ENCODE data around the gene CPNE5. TPM values are rescaled to one million over a fixed set of nuclear protein-coding genes. Genes with fewer than 3 reads are reported as not detected.

The CPNE5 gene
- total RNA-seq, 2 experiments from 2014 or later = 0.36 to 0.61 TPM

DNA sequence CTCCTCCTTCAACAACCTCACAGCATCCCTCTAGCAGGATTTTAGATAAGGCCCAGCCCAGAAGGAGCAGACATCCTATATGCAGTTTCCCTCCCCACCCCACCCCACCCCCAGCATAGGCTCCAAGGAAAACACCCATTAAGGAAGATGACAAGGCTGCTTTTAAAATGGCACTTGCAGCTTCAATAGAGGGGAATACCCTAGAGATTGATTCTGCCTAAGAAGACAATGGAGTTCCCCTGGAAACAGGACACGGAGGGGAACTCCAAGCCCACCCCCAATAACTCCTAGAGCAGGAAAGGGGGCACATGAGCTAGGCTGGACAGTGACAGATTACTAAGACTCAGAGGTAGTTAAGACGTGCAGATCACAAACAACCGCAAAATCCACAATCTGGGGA lies 34.7 kb downstream of the CPNE5 start:
- CTCF ChIA-PET = no interaction called here
- POLR2A ChIA-PET = no interaction called here

DNA sequence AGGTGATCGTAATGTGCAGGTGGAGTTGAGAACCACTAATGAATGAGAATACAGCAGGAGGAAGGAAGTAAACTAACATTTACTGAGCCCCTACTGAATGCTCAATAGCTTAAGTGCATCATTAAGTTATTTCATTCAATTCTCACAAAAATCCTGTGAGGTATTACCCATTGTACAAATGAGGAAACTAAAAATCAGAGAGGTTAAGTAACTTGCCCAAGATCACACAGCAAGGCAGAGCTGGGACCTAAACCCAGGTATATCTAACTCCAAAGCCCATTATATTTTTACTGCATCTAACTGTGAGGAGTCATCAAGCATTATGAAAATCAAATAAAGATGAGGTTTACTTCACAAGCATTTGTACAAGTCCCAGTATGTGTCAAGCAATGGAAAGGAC lies 35.3 kb downstream of the CPNE5 start:
- ChIA-PET POLR2A (no interaction called here), CTCF (no interaction called here)

DNA sequence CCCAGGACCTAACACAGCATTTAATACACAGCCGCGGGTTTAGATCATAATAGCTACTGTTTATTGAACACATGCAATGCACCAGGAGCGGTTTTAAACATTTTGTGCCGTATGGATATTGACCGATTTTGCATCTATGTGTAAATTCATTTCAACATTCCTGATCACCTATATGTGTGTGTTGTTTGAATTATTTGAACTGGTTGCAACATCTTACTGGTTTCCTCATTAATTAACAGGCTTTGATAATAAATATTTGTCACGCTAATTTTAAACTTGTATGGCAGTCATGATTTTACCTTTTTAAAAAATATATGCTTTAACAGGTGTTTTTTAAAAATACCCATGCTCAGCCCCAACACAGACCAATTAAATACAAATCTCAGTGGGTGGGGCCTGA lies 35.8 kb downstream of the CPNE5 start:
- CTCF ChIA-PET = no interaction called here

DNA sequence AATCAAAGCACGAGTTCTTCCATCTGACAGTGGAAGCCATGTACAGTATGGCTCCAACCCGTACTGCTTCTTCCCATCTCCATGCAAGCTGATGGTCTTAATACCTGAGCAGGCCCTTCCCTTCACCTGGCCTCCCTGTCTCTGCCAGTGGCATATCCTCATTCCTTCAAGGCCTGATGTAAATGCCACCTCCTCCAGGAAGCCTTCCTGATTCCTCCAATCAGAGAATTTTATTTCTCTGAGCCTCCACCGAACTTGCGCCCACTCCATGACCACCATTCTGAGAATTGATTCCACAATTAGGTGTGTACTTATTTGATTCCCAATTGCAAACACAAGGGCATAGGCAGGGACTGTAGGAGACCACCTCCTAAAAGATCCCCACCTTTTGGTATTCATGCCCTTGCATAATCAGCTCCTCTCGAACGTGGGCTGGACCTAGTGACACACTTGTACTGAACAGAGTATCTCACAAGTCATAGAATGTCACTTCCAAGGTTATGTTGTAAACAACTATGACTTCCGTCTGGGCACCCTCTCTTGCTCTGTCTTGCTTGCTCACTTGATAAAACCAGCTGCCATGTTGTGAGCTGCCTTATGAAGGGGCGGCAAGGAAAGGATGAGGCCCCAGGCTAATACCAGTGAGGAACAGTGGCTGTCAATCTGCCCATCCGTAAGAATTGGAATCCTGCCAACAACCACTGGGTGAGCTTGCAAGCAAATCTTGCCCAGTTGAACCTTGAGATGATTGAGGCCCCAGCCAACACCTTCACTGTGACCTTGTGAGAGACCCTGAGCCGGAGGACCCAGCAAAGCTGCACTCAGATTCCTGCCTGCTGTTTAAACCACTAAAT lies 38.8 kb downstream of the CPNE5 start:
- ChIA-PET POLR2A (no interaction called here), CTCF (interaction anchor here (0.6 to 1.2 kb wide), 2 partner anchors 10 to 192 kb away, joined by 3 to 4 read pairs; no protein-coding TSS in a partner anchor)

More for the DNA sequence above, 35.8 kb downstream of the CPNE5 start:
- POLR2A ChIA-PET = no interaction called here

DNA sequence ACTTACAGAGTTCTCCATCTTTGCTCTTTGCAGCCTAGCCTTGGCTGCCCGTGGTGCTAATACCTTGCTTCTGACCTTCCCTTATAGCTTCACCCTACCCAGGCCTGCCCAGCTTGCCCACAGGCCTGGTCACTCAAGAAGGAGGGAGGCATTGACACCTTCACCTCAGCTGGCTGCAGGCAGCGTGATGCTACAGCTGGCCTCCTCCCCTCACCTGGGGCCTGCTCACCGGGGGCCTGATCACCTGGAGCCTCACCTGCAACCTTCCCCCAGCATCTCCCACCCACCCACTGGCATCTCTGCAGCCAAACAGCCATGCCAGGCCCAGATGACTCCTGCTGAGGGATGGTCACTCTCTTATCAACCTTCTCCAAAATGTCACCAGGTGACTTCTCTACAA lies 40.4 kb downstream of the CPNE5 start:
- ChIA-PET CTCF (interaction anchor here (0.9 kb wide), 1 partner anchor 50 kb away, joined by 3 read pairs; no protein-coding TSS in a partner anchor), POLR2A (no interaction called here)

DNA sequence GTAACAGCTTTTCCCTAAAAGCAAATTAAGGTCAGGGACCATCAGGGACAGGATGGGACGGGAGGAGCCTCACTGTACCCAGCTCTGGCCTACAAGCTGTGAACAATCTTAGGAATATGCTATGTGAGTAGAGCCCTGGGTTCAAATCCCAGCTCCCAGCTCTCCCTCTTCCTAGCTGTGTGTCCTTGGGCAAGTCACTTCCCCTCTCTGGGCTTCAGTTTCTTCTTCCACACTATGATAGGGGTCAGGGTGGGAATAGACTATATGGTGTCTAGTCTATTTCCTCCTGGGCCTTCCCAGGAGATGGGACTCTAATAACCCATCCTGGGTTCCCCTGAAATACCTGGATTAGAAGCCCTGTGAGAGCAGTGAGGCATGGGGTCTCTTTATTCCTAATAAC lies 41.6 kb downstream of the CPNE5 start:
- ChIA-PET POLR2A (no interaction called here), CTCF (interaction anchor here (0.9 to 1.4 kb wide), 2 partner anchors 15 to 51 kb away, joined by 3 to 4 read pairs; no protein-coding TSS in a partner anchor)

GRCh38 chr6:36797055-36797454 lies 42.2 kb downstream of the CPNE5 start:
- CTCF ChIA-PET = interaction anchor here (1.4 kb wide), 1 partner anchor 14 kb away, joined by 4 read pairs; no protein-coding TSS in a partner anchor
- POLR2A ChIA-PET = no interaction called here

DNA sequence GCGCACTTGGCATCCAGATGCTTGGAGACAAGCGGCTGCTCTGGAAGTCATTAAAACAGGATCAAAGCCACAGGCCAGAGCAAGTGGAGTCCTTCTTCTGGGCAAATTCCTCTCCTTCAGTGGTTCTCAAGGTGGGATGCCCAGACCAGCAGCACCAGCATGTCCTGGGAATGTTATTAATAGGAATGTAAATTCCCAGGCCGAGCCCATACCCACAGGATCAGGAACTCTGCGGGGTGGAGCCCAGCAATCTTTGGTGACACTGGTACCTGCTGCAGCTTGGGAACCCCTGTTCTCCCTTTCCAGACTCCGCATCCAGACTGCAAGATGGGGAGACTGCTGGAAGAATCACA lies 44.6 kb downstream of the CPNE5 start:
- ChIA-PET POLR2A (no interaction called here), CTCF (no interaction called here)

DNA sequence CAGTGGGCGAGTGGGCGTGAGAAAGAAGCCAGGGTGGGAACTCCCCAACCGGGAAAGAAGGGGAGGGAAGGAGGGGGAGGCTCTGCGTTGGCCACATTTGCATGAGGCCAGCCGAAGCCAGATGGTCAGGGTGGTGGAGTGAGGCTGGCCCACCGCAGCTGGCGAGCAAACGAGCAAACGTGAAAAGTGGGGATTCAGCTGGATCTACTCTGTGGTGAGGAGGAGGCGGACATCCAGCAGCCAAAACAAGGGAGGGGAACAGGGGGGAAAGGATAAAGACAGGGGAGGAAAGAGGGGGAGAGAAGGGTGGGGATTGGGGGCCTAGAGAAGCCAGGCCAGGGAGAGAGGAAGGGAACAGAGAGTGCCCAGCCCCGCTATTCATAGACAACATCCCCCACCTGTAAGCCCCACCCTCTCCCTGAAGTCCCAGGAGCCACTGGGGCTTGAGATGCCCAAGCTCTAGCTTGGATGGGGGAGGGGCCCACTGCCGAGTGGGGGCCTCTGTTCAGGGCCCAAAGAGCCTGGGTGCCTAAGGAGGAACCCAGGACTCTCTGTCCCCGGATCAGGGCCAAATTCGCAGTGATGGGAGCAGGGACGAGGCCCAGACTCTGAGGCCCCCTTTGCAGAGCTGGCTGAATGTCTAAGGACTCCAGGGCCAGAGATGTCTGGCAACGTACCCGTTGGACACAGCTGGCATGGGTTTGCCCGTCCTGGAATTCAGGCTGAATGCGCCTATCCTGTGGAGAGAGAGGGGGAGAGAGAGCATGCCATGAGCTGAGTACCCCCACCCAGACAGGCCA lies 45.1 kb downstream of the CPNE5 start:
- ChIA-PET CTCF (interaction anchor here (0.5 kb wide), 1 partner anchor 140 kb away, joined by 4 read pairs; no protein-coding TSS in a partner anchor), POLR2A (no interaction called here)

DNA sequence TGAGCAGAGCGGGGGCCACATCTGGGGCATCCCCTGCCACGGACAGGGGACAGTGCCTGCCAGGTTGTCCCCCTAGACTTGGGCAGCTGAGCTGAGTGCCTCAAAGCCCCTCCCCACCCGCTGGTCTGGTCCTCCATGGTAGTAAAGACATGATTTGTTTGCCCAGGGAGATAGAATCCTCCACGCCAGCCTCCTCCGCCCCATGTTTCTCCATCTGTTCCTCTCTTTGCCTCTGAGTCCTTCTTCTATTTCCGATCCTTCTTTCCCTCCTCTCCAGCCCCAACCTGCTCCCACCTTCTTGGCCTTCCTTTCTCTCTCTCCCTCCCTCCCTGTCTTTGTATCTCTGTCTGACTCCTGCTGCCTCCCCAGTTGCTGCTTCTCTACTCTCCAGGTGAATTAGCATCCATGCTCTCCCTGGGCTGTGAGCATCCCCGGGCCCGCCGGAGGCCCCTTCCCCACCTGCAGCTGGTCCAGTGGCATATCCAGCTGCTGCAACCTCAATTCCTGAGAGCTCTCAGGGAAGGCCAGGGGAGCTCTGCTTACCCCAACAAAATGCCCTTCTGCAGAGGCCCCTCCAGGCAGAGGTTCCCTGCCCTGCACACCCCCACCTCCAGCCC lies 45.8 kb downstream of the CPNE5 start:
- CTCF ChIA-PET = no interaction called here
- POLR2A ChIA-PET = no interaction called here

DNA sequence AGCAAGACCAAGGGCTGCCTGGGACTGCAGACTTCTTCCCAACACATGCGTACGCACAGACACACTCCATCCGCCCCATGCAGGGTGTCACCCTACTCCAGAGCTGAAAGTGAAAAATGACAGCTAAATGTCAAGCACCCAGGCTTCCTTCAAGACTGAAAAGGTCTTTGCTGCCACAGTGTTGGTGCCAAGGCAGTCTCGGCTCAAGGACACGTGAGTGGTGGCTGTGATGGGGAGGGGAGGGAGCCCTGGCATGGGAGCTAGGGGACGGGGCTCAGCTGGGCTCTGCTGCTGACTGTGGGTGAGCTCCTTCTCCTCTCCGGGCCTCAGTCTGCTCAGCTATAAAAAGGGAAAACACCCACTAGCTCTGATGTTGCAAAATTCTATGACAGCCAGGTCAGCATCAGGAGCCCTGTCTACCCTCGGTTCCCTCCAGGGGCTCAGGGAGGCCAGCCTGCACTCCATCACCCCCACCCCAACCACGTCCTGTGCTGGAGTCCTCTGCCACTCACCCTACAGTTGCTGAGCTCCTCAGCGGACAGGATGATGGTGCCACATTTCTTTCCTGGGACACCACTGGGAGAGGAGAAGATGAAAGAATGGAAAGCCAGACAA lies 47.6 kb downstream of the CPNE5 start:
- ChIA-PET POLR2A (interaction anchor here (0.8 kb wide), 1 partner anchor 135 kb away, joined by 3 read pairs; no protein-coding TSS in a partner anchor), CTCF (interaction anchor here (0.6 to 1.2 kb wide), 5 partner anchors 9 to 325 kb away, joined by 3 to 4 read pairs (median 3); no protein-coding TSS in a partner anchor)

DNA sequence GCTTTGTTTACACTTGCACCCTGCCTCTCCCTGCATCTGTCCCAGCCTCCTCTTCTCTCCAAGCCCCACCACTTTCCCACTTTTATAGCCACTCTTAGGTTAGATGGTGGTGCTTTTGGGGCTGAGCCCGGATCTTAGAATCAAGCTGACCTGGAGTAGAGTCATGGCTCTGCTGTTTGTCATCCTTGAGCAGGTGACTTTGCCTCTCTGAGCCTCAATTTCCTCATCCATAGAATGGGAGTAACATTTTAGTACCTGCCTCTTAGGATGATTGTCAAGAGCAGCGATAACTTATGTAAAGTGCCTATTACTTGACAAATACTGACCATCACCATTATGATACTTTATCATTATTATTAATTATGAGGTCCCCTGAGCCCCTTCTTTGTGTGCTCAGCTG lies 48.2 kb downstream of the CPNE5 start:
- CTCF ChIA-PET = interaction anchor here (1.1 kb wide), 1 partner anchor 18 kb away, joined by 3 read pairs; no protein-coding TSS in a partner anchor
- POLR2A ChIA-PET = interaction anchor here (0.8 kb wide), 1 partner anchor 135 kb away, joined by 3 read pairs; no protein-coding TSS in a partner anchor

DNA sequence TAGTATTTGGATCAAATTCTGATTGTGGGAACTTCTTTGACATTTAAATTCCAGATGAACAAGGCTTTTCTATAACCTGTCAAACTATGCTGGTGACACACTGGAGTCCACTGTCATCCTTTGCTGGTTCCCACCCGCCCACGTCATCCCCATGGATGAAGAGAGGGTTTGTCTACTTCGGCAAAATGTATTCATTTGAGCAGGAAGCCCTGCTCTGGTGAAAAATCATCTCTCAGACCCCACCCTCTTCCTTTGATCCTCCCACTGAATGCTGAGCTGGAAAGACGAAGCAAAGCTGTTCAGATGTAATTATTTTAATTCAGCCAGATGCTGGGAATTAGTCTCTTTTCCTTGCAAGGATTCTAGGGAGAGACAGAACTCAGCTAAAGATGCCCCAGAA lies 50.5 kb downstream of the CPNE5 start:
- ChIA-PET POLR2A (no interaction called here), CTCF (interaction anchor here (1.5 kb wide), 1 partner anchor 23 kb away, joined by 3 read pairs; no protein-coding TSS in a partner anchor)

DNA sequence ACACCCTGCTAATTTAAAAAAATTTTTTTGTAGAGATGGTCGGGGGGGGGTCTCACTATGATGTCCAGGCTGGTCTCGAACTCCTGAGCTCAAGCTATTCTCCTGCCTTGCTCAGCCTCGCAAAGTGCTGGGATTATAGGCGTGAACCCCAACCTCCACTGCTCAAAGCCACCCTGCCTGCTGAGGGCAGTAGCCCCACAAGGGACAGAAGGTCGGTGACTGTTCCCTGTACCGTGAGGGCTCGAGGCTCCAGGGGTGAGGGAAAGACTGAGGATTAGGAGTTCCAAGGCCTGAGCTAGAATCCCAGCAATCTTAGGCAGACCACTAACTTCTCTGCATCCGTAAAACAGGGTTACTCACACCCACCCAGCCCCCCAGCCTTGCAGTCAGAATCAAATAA lies 51.1 kb downstream of the CPNE5 start:
- ChIA-PET CTCF (interaction anchor here (1.5 kb wide), 1 partner anchor 22 kb away, joined by 3 read pairs; no protein-coding TSS in a partner anchor), POLR2A (no interaction called here)

- ChIA-PET CTCF (interaction anchor here (1.5 kb wide), 1 partner anchor 21 kb away, joined by 3 read pairs; no protein-coding TSS in a partner anchor), POLR2A (no interaction called here)
Observed at GRCh38 chr6:36787210-36787609, 52.0 kb downstream of the CPNE5 start.

DNA sequence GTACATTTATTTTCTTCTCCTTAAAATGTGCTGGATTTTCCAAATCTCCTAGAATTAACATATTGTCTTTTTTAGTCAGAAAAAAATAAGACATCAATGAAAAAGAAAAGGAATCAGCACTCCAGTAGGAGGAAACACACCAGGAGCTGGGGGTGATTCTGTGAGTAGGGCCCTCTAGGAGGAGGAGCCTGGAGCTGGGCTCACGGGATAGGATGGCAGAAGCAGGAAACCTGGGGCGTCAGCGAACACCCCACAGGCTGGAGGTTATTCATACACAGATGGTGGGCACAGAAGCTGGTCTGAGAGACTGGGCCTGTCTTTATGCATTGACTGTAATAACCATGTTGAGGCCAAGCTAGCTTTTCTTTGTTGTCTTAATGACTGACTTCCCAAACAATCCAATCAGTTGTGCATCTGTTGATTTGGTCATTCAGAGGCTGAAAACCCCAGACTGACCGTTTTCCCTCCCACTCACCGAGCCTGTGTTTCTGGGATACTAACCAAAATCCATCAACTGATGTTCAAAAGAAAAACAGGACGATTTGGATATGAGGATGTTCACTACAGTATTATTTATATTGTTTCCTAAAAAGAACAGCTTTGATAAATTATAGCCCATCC lies 53.1 kb downstream of the CPNE5 start:
- POLR2A ChIA-PET = no interaction called here
- CTCF ChIA-PET = interaction anchor here (0.7 kb wide), 1 partner anchor 97 kb away, joined by 5 read pairs; no protein-coding TSS in a partner anchor

DNA sequence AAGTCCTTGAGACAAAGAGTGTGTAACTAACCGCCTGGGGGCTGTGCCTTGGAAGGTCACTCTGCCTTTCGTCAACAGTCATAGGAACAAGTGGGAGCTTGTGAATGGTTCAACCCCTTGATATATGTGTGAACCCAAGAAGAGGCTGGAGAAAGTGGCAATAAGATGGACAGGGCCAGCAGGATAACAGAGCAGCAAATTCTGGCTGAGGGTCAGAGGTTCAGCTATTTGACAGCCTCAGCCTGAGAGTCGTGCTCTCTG lies 54.9 kb downstream of the CPNE5 start:
- CTCF ChIA-PET = interaction anchor here (4.1 kb wide), 2 partner anchors 19 to 234 kb away, joined by 21 to 47 read pairs; no protein-coding TSS in a partner anchor
- POLR2A ChIA-PET = no interaction called here

- POLR2A ChIA-PET = no interaction called here
Observed at GRCh38 chr6:36783603-36784375, 55.5 kb downstream of the CPNE5 start.

More at GRCh38 chr6:36783603-36784375, 55.5 kb downstream of the CPNE5 start:
- CTCF ChIA-PET = interaction anchor here (1.2 to 4.1 kb wide), 11 partner anchors 8 to 234 kb away, joined by 3 to 47 read pairs (median 5); no protein-coding TSS in a partner anchor

All from activated CD8-positive, alpha-beta memory T cell treated with anti-CD3 and anti-CD28 coated beads for 36 hours (primary cell).